Measurements from ENCODE around the gene LSR. TPM values are rescaled to one million over a fixed set of nuclear protein-coding genes. Genes with fewer than 3 reads are reported as not detected.

Gene LSR
- polyA plus RNA-seq, 1 experiment: 0.42 TPM

GRCh38 chr19:35304036-35304435 lies 55.2 kb downstream of the LSR start:
- no peak for DNase-seq (ENCODE audit: low read depth)
- ChIA-PET CTCF (no interaction called here), POLR2A (no interaction called here)
- no peaks in the 10 kb centered on the region for H3K27me3 ChIP-seq (ENCODE audit: control insufficient read depth, insufficient read depth, low read length)
- no peak overlapping the region for H3K4me3 ChIP-seq (ENCODE audit: low read depth, low read length)
- no peak for TF ChIP-seq CTCF (IDR thresholded peaks at IDR 0.05; ENCODE audit: insufficient read depth, low read depth, low read length)
- no peaks in the 10 kb centered on the region for H3K36me3 ChIP-seq (ENCODE audit: control insufficient read depth, insufficient read depth, low read length)

GRCh38 chr19:35305181-35305580 lies 56.4 kb downstream of the LSR start:
- ChIA-PET POLR2A (no interaction called here), CTCF (no interaction called here)
- no peak for TF ChIP-seq CTCF (IDR thresholded peaks at IDR 0.05; ENCODE audit: insufficient read depth, low read depth, low read length)
- no peaks in the 10 kb centered on the region for H3K36me3 ChIP-seq (ENCODE audit: control insufficient read depth, insufficient read depth, low read length)
- H3K27me3 ChIP-seq (ENCODE audit: control insufficient read depth, insufficient read depth, low read length): no peaks in the 10 kb centered on the region
- no peak overlapping the region for H3K4me3 ChIP-seq (ENCODE audit: low read depth, low read length)
- no peak for DNase-seq (ENCODE audit: low read depth)

GRCh38 chr19:35306473-35307246 lies 57.9 kb downstream of the LSR start:
- TF ChIP-seq CTCF (IDR thresholded peaks at IDR 0.05; ENCODE audit: insufficient read depth, low read depth, low read length): no peak
- Histone ChIP-seq H3K4me3 (ENCODE audit: low read depth, low read length) (no peak overlapping the region), H3K27me3 (ENCODE audit: control insufficient read depth, insufficient read depth, low read length) (no peaks in the 10 kb centered on the region), H3K36me3 (ENCODE audit: control insufficient read depth, insufficient read depth, low read length) (no peaks in the 10 kb centered on the region)
- DNase-seq (ENCODE audit: low read depth): no peak
- ChIA-PET CTCF (no interaction called here), POLR2A (no interaction called here)

GRCh38 chr19:35307931-35308330 lies 59.1 kb downstream of the LSR start:
- no peaks in the 10 kb centered on the region for H3K27me3 ChIP-seq (ENCODE audit: control insufficient read depth, insufficient read depth, low read length)
- DNase-seq (ENCODE audit: low read depth): no peak
- no peaks in the 10 kb centered on the region for H3K36me3 ChIP-seq (ENCODE audit: control insufficient read depth, insufficient read depth, low read length)
- H3K4me3 ChIP-seq (ENCODE audit: low read depth, low read length): no peak overlapping the region
- ChIA-PET POLR2A (no interaction called here), CTCF (no interaction called here)
- no peak for TF ChIP-seq CTCF (IDR thresholded peaks at IDR 0.05; ENCODE audit: insufficient read depth, low read depth, low read length)

- no peak for DNase-seq (ENCODE audit: low read depth)
- ChIA-PET CTCF (no interaction called here), POLR2A (no interaction called here)
- no peaks in the 10 kb centered on the region for H3K36me3 ChIP-seq (ENCODE audit: control insufficient read depth, insufficient read depth, low read length)
- TF ChIP-seq CTCF (IDR thresholded peaks at IDR 0.05; ENCODE audit: insufficient read depth, low read depth, low read length): no peak
- no peaks in the 10 kb centered on the region for H3K27me3 ChIP-seq (ENCODE audit: control insufficient read depth, insufficient read depth, low read length)
- H3K4me3 ChIP-seq (ENCODE audit: low read depth, low read length): no peak overlapping the region
Observed at GRCh38 chr19:35308910-35309309, 60.1 kb downstream of the LSR start.
